ACHN (cell line): Measurements from ENCODE around the gene MAU2.
A peak's percentile ranks its signal among the peaks of the same experiment; 100 is the strongest.
"Not testable (repeated sequence)": the region's sequence is repeated elsewhere in the genome, so short reads cannot be mapped to it uniquely, and the experiment has no call there.

Source experiments
- DNase-seq: peaks from one replicate; pipeline ENCODE4 v3.0.0-alpha.2; 2015
- in situ Hi-C: cut with HindIII; loops from 2 replicates; pipeline ENCODE4 v1.10.0; 2017; ENCODE audit warnings: low sequenced_read_pairs, low pct_ligation_motif_present, low pct_unique_long_range_greater_than_20kb

The MAU2 gene

DNA sequence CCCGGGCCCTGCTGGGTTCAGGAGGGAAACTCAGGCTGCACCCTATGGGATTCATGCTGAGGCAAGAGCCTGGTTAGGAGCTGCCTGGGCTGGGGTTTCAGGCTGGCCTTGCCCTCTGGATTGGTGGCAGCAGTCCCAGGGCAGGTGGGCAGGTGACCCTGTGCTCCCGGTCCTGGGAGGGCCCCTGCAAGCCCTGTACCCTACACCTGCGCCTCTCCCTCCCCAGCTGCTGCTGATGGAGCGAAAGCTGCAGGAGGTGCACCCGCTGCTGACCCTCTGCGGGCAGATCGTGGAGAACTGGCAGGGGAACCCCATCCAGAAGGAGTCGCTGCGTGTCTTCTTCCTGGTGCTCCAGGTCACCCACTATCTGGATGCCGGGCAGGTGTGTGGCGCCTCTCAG is 20.4 kb downstream of the MAU2 start:
- DNase-seq, result no peak
- in situ Hi-C loops, result no loop called here

DNA sequence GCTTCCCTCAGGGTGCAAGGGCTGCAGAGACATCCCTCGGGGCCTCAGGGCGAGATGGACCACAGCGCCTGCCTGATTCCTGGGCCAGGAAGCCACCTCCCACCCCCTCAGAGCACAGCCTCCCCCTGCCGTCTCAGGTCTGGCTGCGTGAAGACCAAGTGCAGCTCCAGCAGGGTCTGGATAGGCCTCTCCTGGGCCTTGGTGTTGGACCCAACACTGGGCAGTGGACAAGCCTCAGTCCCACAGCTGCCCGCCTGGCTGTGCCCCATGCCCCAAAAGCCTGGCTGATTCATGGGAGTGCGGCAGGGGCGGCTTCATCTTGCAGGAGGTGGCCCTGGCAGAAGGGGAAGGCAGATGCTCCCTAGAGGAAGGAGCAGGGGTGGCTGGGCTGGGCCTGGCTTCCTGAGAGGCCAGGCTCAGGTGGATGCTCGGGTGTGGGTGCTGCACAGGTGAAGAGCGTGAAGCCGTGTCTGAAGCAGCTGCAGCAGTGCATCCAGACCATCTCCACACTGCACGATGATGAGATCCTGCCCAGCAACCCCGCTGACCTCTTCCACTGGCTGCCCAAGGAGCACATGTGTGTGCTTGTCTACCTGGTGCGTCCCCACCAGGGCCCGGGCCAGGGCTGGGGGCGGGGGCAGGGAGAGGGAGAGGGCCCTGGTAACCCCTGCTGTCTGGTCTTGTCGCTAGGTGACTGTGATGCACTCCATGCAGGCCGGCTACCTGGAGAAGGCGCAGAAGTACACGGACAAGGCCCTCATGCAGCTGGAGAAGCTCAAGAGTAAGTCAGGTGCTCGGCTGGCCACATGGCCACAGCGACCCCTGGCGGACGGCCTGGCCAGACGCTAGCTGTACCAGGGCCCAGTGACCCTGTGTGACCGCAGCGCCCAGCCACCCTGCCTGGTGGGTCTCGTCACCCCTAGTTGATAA is 21.7 kb downstream of the MAU2 start:
- in situ Hi-C loops, result no loop called here
- DNase-seq, result peak; percentile 25

DNA sequence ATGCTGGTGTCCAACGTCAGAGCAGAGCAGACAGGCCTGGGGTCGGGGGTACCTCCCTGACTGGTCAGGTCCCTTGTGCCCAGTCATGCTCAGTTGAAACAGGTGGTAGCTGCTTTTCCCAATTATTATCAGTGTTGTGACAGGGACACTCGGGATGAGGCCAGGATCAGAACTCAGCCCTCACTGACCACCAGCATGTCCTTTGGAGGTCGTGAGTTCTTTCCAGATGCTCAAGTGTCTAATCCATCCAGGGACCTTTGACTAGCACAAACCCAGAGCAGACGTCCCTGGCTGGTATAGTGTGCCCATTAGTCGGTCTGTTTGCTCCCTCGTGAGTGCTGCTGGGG is 22.4 kb downstream of the MAU2 start:
- in situ Hi-C loops, result no loop called here
- no peak for DNase-seq

DNA sequence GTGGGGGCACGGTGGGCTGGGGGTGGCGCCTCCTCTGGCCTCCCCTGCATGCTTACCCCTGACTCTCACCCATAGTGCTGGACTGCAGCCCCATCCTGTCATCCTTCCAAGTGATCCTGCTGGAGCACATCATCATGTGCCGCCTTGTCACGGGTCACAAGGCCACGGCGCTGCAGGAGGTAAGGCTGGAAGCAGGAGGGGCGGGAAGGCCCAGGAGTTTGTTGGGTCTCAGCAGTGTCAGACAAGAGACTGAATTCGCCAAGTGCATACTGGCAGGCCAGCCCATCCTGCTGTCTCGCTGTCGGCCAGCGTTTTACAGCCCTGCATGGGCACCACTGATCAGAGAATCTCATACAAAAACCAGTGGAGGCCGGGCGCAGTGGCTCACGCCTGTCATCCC is 23.1 kb downstream of the MAU2 start:
- in situ Hi-C loops, result no loop called here
- no peak for DNase-seq

DNA sequence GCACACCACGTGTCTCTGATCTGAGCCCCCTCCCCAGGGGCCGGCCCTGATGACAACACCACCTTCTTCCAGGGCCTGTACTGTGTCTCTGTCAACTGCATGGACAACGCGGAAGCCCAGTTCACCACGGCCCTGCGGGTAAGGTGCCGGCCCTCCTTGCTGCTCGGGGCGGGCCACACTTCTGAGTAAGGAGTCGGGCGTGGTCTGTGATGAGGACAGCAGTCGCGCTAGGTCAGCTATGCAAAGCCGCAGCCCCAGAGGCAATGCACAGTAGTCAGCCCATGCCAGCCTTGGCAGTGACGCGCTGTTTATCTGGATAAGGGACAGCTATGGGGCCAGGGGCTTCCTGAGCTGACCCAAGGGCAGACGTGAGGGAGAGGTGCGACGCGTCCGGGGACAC is 24.6 kb downstream of the MAU2 start:
- in situ Hi-C loops, result no loop called here
- no peak for DNase-seq

DNA sequence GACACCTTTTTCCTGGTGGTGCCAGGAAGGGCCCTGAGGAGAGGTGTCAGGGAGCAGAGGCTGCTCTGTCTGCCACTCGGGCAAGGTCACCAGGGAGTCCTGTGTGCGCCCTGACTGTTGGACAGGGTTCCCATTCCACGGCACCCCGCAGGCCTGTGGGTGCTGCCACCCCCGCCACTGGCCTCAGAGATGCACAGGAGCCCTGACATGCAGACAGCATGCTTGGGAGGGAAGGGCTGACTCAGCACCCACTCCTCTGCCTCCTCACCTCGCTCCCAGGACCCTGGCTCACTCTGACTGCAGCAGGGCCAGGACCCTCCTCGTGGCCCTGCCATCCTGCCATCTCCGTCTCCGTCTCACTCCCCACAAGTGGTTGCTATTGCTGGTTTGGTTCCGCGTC is 25.3 kb downstream of the MAU2 start:
- in situ Hi-C loops, result no loop called here
- DNase-seq, result no peak

DNA sequence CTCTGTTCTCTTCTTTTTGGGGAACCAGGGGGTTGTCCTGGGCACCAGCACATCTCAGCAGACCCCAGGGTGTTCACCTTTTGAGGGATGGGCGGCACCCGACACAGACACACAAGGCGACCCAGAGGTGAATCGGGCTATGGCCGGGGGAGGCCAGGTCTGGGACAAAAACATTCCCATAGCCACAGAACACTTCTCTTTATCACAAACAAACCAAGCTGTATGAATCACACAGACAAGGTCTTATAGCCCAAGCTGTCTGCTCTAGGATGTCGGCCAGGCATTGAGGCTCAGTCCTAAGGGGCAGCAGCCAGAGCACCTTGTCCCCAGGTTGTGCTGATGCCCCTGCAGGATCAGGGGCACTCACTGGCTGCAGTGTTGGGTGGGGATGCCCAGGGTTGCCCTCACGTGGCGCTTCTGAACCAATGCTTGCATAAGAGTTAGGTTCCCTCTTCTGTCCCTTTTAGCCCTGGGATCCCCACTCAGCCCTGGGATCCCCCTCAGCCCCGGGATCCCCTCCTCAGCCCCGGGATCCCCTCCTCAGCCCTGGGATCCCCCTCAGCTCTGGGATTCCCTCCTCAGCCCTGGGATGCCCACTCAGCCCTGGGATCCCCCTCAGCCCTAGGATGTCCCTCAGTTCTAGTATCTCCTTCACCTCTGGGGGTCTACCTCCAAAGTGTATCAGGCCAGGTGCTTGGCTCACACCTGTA is 26.9 kb downstream of the MAU2 start:
- no peak for DNase-seq

DNA sequence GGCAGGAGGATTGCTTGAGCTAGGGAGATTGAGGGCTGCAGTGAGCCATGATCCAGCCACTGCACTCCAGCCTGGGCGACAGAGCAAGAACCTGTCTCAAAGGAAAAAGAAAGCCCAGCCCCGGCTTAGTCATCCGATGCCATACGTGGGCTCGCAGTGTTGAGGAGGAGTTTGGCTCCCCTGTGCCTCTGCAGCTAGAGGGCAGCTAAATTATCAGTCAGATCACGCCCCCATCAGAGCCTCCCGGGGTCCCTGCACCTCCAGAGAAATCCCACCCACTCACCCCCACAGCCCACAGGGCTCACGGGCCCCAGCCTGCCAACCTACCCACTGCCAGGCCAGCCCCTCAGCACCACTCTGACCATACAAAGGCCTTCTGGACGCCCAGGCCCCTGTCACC is 27.6 kb downstream of the MAU2 start:
- in situ Hi-C loops, result no loop called here
- DNase-seq, result no peak

More for the DNA sequence above, 26.9 kb downstream of the MAU2 start:
- in situ Hi-C loops, result no loop called here

GRCh38 chr19:19349365-19349764 is 28.7 kb downstream of the MAU2 start:
- no peak for DNase-seq
- in situ Hi-C loops, result no loop called here

DNA sequence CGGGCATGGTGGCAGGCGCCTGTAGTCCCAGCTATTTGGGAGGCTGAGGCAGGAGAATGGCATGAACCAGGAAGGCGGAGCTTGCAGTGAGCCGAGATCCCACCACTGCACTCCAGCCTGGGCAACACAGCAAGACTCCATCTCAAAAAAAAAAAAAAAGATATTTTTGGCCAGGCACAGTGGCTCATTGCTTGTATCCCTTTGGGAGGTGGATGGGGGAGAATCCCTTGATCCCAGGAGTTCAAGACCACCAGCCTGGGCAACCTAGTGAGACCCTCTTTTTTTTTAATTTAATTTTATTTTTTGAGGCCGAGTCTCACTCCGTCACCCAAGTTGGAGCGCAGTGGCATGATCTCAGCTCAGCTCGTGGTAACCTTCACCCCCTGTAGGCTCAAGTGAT is 30.1 kb downstream of the MAU2 start:
- in situ Hi-C loops, DNase-seq: not testable (repeated sequence)

- in situ Hi-C loops, result no loop called here
Observed at GRCh38 chr19:19352823-19353222, 32.2 kb downstream of the MAU2 start.

GRCh38 chr19:19354007-19354406 is 33.4 kb downstream of the MAU2 start:
- in situ Hi-C loops, result no loop called here
- DNase-seq, result no peak

More at GRCh38 chr19:19352823-19353222, 32.2 kb downstream of the MAU2 start:
- DNase-seq, result no peak

GRCh38 chr19:19354932-19355331 is 34.3 kb downstream of the MAU2 start:
- no peak for DNase-seq
- in situ Hi-C loops, result no loop called here

DNA sequence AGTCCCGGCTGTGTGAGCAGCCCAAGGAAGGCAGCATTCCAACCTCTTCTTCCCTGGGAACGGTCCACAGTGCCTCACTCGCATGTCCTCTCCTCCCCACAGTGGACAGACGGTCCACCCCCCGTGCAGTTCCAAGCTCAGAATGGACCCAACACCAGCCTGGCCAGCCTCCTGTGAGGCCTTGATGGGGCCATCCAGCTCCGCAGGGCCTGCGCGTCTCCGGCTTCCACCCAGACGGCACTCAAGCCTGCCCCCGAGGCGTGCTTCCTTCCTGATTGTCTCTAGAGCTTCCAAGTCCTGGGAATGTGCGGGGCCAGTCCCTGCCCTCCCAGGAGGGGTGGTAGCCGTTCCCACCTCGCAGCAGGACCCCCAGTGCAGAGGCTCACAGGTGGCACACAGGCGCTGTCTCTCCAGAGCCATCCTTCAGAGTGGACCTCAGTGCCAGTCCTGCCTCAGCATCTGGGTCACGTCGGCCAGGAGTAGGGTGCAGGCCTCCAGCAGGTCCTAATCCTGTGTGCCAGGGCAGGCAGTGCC is 35.0 kb downstream of the MAU2 start:
- DNase-seq, result no peak
- in situ Hi-C loops, result no loop called here

DNA sequence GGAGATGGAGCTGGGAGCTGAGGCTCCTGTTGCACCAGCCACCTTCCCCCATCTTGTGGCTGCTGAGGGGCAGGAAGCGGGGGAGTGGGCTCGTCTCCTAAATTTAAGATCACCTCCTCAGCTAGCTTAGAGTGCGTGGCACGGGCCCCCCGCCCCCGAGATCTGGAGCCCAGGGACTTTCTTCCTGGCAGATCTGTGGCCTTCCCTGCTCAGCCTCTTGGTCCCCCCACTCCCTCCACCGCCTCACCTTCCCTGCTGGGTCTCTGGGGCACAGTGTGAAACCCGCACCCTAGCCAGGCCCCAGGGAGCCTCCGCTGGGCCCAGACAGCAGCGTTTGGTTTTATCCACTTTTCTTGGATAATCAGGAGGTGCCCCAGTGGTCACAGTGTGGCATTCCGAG is 35.9 kb downstream of the MAU2 start:
- no peak for DNase-seq
- in situ Hi-C loops, result no loop called here

GRCh38 chr19:19356901-19357566 is 36.4 kb downstream of the MAU2 start:
- DNase-seq, result no peak
- in situ Hi-C loops, result no loop called here

DNA sequence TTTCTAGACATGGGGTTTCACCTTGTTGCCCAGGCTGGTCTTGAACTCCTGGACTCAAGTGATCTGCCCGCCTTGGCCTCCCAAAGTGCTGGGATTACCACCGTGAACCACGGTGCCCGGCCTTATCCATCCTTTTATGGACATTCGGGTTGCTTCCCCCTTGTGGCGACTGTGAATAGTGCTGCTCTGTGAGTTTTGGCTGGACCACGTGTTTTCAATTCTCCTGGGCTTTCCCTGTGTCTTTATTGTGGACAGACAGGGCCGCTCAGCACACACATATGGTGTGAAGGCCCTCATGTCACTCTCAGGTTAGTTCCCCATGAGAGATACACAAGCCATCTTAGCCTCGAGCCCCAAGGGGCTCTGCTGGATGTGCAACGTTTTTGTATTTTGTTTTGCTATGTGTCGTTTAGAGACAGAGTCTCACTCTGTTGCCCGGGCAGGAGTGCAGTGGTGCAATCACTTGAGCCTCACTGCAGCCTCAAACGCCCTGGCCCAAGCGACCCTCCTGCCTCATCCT is 40.5 kb downstream of the MAU2 start:
- in situ Hi-C loops, result no loop called here
- DNase-seq, result peak; percentile 79

DNA sequence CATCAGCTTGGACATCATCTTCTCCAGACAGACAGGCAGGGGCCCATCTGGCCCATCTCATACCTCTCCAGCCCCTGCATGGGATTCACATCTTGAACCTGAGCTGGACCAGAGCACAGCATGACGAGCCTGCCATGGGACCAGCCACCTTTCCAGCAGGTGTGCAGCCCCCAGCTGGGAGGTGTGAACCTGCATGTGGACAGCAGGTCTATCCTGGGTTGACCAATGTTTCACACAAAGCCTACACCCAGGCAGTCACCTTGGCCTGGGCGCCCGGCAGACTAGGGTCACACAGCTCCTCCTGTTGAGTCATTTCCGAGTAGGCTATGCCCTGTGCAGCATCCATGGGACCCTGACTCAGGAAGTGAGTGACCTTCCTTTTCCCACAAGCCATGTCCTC is 41.4 kb downstream of the MAU2 start:
- no peak for DNase-seq
- in situ Hi-C loops, result no loop called here
